HG02840 (cell line): Measurements from ENCODE around the gene ZDHHC14.

Source experiments
- ATAC-seq: cut with Tn5 transposase; IDR thresholded peaks from one replicate; pipeline ENCODE4 v1.9.1; 2021; ENCODE audit warnings: mild to moderate bottlenecking, moderate library complexity, moderate number of reproducible peaks; ENCODE audit not compliant: unreplicated experiment, low FRiP score

ZDHHC14 gene

DNA sequence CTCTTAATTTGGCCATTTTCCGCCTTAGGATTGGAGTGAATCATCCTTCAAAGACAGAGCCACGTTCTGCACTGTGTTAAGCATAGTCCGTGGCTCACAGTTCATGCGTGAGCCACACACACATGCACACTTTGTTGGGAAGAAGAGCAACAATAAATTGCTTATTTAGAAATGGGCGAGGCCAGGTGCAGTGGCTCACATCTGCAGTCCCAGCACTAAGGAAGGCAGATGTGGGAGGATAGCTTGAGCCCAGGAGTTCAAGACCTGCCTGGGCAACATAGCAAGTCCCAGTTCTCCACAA, 131.3 kb downstream of the ZDHHC14 start:
- no peak for ATAC-seq

DNA sequence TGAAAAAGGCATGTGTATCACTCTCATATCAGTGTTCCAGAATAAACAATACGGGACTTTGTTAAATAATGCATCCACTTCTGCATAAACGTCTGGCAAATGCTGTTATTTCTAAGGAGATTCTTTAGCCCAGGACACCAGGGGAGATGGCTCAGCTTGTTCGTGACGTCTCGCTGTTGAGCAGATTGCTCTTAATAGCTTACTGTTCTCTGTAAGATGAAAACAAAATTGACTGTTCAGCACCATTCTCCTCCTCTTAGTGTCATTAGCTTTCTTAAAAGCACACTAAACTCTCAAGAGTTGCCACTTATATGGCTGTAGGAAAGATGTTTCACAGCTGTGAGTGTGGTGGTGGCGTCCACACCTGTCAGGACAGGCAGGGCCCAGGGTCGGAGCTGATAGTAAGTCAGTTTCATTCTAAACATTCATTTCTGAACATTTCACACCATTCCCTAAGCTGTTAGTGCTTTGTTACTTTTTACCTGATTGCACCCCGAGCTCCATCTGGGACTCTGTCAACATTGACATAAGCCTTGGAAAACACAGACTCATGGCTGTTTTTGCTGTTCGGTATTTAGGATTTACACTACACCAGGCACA, 132.1 kb downstream of the ZDHHC14 start:
- ATAC-seq = no peak

DNA sequence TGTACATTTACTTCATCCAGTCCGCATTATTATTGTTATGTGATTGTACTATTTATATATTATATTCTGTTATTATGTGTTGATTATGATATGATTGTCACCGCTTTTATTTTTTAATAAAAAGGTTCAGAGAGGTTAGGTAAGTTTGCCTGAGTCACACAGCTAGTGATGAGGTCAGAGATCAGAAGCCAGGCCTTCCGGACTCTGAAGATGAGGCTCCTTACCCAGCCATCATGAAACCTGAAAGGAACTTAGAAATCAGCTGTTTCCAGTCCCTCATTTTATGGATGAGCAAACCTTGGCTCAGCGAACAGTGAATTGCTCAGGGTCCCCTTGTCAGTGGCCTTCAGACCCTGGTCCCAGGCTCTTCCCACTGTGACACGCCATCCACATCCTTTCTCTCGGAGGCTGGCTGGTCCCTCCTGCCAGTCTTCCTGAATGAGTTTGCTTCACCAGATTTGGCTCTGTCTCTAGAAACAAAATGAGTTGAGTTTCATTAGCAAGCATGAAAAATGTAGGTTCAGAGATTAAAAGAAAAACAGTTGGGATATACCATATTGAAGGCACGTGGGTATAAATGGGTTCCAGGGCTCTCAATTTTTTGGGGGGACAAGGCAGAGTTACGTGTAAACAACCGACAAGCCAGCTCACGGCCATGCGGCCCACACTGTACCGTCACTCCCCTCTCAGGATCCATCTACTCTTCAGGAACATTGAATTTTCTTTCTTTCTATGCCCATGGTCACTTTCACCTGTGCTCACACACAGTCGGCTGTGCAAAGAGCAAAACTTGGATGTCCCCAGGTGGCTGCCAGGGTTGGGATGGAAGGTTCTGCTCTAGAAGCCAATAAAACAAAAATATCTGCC, 132.9 kb downstream of the ZDHHC14 start:
- ATAC-seq = no peak

DNA sequence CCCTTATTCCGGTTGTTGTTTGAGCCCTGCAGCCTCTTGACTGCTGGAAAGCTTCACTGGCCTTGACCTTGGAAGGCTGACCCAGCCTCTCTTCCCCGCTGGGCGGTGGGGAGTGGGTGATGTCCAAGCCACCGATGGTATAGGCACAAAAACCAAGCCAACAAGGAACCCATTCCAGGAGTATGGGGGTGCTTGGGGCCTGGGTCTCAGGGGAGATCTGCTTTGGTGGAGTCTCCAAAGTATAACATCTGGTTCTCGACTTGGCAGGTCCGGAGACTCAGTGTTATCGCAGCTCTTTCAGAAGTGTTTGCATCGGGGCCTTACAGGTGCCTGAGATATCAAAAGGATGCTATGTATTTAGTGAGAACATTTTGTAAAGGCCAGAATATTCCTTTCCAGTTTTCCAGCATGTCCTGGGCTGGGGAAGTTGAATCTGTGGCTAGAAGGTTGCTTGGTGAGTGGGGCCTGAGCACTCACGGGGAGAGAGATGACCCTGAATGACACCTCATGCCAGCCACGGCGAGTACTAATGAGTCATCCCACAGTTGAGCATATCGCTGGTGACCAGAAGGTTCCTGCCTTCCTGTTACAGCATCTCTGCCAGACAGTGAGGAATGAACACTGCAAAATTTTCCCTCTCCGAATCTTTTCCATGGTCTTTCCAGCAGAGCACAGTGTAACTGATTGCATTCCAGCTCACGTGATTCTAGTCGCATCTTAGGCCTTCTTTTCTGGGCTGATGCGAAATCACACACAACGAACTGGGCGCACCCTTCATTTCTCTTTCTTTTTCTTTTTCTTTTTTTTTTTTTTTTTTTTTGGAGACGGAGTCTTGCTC, 133.9 kb downstream of the ZDHHC14 start:
- ATAC-seq = no peak

DNA sequence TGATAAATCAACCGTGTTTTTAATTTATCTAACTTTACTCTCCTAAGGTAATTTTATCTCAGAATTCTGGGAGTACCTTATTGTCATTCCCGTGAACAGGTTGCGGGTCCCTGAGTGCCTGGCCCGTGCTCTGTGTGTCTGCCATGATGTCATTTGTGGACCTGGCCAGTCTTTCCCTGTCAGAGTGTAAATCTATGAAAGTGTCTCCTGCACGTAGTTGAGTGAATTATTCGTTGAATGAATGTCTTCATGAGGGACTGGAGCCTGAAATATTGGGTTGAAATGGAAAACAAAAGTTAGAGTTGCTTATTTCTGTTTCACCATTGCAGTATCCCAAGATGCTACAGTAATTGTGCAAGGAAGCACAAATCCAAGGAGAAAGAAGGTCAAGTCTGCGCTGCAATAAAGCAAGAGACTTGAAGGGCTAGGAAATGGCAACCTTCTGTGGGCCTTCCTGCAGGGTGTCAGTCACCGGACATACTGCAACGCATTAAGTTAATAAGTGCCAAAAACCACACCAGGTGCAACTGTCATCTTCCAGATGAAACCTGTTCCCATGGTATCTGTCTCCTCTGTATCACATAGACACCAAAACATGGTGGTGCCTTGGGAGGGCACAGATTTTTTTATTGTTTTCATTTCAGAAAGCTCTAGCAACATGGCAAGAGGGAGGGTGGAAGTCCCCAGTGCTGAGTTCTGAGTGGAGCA, 135.5 kb downstream of the ZDHHC14 start:
- ATAC-seq = no peak

DNA sequence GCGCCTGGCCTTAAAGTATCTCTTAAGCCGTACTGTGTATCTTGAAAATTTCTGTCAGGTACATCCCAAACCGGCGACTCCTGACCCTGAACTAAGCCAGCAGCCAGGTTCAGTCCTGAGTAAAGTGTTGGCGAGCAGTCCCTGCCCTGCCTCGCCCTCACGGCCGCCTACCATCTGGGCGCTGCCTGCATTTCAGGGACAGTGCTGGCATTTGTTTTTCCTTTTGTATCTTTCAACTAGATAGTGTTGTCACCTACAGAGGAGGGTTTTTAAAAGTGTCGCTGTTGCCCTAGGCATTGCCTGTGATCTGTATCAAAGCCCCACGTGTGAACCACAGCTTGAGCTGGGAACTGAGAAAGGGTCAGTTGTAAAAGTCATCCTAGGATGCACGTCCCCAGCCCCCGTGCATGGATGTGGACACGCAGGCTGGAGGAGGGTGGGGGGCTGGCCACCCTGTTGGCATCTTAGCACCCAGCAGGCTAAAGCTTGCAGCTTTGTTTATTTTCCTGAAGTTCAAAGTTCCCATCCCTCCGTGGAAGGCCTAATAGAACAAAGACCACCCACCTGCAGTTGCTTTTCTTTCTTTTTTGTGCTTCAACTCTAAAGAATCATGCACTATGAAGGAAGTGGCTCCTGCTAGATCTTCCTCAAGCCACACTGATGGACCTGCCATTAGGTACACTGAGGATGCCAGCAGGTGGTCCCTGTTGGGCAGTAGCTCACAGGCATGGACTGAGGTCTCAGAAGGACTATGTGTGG, 136.8 kb downstream of the ZDHHC14 start:
- no peak for ATAC-seq

DNA sequence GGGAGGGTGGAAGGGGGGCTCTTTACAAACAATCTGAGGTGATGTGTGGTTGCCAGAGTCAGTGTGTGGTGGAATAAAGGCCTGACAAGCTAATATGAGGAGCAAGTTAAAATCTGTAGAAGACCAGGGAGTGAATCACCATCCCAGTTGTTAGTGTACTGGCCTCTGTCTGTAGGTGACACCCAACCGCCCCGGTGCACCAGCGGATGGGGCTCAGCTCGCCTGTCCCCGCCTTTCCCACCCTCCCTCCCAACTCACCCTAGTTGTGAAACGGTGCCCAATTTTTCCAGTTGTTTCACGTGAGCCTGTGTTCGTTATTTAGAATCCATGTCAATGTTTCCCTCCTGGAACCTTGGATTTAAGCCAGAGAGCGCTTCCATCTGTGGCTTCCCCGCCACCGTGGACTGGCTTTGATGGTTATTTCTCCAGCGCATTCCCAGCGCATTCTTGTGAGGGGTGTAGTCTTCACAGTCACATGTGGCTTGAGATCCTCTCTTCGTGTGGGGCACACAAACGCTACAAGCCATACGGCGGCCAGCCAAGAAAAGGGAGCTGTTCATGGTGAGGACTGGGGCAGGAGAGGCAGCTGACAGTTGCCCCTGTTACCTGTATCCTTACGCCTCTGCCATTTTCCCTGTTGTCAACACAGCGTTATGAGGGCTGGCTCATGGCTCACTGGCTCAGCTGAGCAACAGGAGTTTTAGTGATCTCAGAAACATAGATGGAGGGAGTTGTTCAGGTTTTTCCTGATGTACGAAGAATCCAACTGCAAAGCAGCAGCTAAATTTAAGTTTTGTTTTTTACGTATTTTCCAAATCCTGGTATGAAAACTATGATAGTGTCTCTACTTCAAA, 137.6 kb downstream of the ZDHHC14 start:
- ATAC-seq = no peak

DNA sequence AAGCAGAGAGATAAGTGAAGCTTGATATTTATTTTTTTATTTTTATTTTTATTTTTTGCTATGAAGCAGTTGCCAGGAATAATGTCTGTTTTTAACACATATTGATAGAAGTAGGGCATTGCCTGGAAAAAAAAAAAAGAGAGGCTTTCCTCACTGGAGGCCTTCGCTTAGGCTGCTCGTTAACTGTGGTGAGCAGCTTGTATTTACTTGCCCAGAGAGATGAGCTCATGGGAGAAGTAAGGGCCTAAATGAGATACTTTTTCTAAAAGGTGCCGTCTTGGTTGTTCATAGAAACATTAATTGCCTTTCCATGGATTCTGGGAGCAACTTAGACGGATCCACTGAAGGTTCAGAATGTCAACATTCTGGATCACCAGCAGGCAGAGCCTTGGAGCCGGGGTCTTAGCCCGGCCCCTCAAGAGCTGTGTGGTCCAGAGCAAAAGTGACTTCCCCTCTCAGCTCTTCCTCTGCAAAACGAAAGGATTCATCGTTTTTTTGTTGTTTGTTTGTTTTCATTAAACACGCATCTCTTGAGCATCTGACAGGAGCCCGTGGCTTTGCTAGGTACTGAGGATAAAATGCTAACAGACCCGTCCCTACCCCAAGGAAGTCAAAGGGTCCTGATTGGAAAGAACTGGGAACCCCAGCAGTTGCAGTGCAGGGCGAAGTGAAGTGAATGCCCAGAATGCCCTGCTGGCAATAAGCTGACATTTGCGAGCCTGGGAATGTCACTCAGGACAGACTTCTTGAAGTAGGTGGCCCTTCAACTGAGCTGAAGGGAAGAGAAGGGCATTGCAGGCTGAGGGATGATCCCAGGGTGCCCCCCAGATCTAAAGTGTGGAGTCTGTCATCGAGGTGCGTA, 138.5 kb downstream of the ZDHHC14 start:
- no peak for ATAC-seq

DNA sequence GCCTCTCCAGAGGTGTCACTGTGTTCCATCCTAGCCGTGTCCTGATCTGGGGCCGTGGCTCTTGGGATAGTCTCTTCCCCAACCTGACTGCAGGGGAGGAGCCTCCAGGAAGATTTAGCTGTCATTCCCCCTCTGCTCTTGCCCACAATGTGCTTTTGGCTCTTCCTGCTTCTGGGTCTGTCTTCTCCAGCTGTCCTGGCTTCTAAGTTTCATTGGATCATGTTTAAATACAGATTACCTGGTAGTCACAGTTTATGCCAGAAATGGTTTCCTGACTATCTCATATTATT, 139.1 kb downstream of the ZDHHC14 start:
- no peak for ATAC-seq

DNA sequence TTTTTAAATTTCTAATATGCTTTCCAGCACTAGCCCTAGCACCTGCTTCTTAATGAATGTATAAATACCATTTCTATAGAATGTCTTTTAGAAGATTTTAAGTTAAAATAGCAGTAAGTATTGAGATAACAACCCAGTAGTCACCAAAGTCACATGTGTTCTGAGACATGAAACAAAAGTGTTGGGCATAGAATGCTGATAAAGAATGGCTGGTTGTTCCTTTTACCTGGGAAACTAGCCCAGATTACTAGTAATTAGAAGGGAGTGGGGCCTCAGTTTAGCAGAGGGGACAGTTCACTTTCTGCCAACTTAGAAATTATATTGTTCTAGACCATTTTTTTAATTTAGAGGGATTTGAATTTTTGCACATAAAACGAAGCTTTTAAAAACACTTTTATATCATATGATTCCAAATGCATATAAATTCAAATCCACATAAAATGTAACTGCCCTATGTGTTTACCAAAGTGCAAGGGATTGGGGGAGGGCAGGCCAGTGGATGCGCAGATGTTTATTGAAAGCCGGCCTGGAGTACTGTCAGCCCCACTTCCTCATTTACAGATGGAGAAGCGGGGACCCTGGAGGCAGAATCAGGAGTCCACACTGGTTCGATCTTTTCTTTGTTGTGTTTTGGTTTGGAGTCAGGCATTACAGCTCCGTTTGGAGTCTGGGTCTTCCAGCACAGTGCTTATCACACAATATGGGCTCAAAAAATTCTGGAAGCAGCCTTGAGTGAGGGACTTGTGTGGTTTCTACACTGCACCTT, 139.8 kb downstream of the ZDHHC14 start:
- ATAC-seq = no peak

DNA sequence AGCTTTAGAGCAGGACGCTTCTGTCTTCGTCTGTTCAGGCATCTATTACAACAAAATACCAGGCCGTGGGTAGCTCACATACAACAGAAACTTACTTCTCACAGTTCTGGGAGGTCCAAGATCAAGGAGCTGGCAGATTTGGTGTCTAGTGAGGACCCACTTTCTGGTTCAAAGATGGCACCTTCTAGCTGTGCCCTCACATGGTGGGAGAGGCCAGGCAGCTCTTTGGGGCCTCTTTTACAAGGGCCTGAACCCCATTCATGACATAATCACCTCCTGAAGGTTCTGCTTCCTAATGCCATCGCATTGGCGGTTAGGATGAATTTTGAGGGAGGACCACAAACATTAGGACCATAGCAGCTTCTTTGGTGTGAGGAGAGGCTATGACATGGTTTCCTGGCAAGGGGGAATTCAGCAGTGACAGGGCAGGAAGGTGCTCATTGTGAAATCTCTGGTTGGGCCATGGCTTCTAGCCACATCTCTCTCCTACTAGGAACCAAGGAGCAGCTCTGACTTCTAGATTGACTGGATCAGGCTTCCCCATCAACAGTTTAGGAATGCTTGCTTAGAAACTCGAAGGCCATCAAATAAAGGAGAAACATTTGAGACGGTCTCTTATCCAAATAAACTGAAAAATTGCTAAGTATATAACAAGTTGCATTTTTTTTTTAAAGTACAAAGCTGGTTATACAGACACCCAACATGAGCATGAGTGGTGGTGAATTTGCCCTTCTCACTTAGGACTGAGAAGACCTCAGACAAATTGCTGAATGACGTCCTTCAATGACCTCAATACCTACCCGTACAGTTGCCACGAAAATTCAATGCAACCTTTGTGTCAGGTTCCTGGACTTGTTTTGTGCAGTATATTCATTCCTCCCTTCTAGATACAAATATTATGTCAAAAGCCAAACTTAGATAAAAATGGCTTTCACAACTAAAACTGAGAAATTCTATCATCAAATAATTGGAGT, 140.7 kb downstream of the ZDHHC14 start:
- no peak for ATAC-seq

DNA sequence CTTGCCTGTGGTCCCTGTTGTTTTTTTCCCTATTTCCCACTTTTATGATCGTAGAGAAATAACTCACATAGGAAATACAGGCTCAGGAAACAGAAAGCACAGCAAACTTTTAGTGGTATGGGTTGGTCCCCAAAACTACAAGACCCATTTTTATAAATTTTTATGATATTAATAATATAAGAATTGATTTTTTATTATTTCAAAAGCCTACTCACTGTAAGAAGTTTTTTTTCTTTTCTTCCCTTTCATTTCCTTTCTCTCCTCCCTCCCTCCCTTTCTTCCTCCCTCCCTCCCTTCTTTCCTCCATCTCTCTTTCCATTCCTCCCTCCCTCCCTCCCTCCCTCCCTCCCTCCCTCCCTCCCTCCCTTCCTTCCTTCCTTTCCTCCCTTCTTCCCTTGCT, 141.5 kb downstream of the ZDHHC14 start:
- ATAC-seq = no peak

DNA sequence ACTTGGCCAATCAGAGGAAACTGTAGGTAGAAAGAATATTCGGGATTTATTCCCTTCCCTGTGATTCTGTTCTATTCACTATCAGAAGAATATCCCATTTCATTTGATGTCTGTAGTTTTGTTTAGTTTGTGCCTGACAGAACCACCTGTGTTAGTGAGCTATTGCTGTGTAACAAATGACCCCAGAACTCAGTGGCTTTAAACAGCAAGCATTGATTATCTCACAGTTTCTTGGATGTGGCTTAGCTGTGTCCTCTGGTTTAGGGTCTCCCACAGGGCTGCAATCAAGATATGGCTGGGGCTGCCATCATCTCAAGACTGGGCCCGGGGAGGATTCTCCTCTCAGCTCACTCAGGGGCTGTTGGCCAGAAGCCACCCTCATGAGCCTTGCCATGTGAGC, 143.7 kb downstream of the ZDHHC14 start:
- no peak for ATAC-seq

DNA sequence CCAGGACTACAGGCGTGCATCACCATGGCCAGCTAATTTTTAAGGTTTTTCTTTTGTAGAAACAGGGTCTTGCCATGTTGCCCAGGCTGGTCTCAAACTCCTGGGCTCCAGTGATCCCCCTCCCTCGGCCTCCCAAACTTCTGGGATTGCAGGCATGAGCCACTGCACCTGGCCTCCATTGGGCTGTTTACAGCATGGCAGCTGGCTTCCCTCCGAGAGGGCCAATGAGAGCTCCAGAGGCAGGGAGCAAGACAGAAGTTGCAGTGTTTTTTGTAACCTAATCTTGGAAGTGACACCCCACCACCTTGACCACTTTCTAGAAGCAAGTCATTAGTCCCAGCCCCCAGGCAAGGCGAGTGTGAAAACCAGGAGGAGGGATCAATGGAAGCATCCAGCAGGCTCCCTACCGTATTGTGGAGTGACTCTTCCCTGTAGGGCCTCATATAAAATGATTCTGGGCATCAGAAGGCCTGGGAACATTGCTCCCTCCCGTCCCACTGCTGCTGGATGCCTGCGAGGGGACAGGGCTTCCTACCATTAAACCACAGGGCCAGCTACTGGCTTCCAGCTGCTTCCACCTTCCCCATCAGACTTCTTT, 144.4 kb downstream of the ZDHHC14 start:
- ATAC-seq = no peak

DNA sequence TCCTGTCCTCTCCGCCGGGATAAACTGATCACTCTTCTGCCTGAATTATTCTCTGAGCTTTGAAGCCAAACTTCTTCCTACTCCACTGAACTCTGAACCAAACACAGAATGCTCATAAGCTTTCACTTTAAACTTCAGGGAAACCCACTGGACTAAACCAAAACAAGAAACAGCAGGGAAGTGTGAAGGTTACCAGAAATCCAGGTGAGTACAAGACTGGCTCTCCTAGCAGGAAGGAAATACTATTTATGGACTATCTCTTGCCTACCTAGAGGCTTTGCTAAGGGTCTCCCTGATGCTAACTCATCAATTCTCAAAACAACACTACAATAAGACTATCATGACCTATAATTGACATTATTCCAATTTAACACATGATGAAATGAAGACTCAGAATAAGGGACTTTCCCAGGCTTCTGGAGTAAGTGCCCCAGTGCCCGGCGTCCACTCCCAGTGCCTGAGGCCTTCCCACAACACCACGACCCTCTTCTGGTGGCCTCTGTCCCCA, 145.0 kb downstream of the ZDHHC14 start:
- ATAC-seq = no peak

DNA sequence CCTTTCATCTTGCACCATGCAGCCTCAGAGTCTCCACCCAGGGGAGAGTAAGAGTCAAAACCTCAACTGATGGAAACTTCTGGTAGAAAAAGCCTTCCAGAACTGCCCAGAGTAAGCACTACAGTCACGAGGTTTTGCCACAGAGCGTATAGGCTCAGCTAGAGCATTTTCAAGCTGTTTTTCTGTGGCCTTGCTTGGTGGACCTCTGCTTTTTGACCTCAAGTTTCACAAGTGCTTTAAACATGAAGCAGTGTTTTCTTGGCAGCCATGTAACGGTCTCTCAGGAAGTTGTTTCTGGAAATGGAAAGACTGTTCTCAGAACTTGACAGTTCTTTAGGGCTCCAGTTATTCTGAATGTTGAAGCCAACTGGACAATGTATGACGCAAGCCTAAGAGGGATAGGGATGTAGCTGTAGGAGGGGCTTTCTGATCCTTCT, 146.5 kb downstream of the ZDHHC14 start:
- ATAC-seq = peak; percentile 74
